Measurements from ENCODE around the gene TENM4.

The TENM4 gene

DNA sequence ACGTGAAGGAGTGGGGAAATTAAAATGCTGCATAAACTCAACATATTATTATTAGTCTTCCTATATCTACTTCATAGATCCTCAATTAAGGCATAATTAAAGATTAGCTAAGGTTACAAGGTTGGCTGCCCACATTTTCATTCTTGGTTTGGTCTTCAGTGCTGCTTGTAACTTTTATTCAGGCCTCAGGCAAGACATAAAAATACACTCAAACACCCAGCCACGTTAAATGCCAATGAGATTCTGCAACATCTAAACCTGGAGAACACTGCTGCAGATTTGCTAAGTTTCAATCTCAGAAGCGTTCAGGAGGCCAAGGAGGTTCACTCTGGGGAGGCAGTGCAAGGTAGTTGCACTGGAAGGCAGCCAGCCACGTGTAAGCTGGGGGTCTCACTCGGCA lies 507.5 kb downstream of the TENM4 start:
- POLR2A ChIA-PET, result no interaction called here
- no peak for TF ChIP-seq CTCF (IDR thresholded peaks at IDR 0.05; ENCODE audit: control extremely low read depth, extremely low read depth, low read depth, missing control alignments)
- CTCF ChIA-PET, result no interaction called here
- no peak for DNase-seq (ENCODE audit: extremely low spot score)

DNA sequence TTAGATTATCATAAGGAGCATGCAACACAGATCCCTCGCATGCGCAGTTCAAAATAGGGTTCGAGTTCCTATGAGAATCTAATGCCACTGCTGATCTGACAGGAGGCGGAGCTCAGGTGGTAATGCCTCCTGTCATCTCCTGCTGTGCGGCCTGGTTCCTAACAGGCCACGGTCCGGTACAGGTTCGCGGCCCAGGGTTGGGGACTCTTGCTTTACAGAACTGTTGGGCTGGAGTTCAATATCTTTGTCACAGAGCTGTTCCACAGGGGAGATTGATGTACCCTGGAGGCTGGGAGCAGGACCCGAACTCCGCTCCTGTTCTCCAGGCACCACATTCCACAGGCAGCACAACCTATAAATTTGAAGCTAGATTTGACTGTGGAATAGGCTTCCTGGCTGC lies 508.1 kb downstream of the TENM4 start:
- no peak for DNase-seq (ENCODE audit: extremely low spot score)
- POLR2A ChIA-PET, result no interaction called here
- no peak for TF ChIP-seq CTCF (IDR thresholded peaks at IDR 0.05; ENCODE audit: control extremely low read depth, extremely low read depth, low read depth, missing control alignments)
- CTCF ChIA-PET, result no interaction called here

DNA sequence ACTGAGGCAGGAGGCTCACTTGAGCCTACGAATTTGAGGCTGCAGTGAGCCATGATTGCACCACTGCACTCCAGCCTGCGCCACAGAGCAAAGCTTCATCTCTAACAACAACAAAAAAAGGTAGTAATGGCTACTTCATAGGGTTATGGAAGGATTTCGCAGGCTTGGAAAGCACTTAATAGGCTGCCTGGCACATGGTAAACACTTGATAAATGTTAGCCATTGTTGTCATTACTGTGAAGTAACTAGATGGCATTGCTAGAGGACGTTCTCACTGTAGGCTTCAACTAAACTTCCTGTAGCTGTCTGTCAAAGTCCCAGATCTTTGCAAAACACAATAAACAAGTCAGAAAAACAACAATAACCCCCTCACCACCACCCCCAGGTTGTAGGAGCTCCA lies 508.9 kb downstream of the TENM4 start:
- ChIA-PET CTCF (no interaction called here), POLR2A (no interaction called here)
- no peak for DNase-seq (ENCODE audit: extremely low spot score)
- no peak for TF ChIP-seq CTCF (IDR thresholded peaks at IDR 0.05; ENCODE audit: control extremely low read depth, extremely low read depth, low read depth, missing control alignments)

- CTCF ChIA-PET, result interaction anchor here (1.7 kb wide), 1 partner anchor 12 kb away, joined by 6 read pairs; no protein-coding TSS in a partner anchor
- no peak for DNase-seq (ENCODE audit: extremely low spot score)
- no peak for TF ChIP-seq CTCF (IDR thresholded peaks at IDR 0.05; ENCODE audit: control extremely low read depth, extremely low read depth, low read depth, missing control alignments)
- POLR2A ChIA-PET, result no interaction called here
Measured at GRCh38 chr11:78930810-78931523, 509.9 kb downstream of the TENM4 start.

DNA sequence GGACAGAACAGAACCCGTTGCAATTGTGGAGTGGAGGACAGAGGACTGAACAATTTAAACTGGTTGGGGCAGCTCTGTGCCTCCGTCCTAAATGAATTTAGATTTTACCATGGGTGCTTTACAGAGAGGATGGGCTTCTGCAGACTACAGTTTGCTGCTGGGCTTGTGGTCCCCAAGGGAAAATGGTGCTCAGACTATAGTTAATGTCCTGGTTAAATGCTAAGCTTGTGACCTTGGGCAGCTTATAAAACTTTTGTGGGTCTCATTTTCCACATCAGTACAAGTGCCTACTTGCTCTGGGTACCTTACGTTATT lies 511.0 kb downstream of the TENM4 start:
- ChIA-PET POLR2A (no interaction called here), CTCF (interaction anchor here (1.7 kb wide), 1 partner anchor 11 kb away, joined by 6 read pairs; no protein-coding TSS in a partner anchor)
- no peak for TF ChIP-seq CTCF (IDR thresholded peaks at IDR 0.05; ENCODE audit: control extremely low read depth, extremely low read depth, low read depth, missing control alignments)
- DNase-seq (ENCODE audit: extremely low spot score), result no peak

DNA sequence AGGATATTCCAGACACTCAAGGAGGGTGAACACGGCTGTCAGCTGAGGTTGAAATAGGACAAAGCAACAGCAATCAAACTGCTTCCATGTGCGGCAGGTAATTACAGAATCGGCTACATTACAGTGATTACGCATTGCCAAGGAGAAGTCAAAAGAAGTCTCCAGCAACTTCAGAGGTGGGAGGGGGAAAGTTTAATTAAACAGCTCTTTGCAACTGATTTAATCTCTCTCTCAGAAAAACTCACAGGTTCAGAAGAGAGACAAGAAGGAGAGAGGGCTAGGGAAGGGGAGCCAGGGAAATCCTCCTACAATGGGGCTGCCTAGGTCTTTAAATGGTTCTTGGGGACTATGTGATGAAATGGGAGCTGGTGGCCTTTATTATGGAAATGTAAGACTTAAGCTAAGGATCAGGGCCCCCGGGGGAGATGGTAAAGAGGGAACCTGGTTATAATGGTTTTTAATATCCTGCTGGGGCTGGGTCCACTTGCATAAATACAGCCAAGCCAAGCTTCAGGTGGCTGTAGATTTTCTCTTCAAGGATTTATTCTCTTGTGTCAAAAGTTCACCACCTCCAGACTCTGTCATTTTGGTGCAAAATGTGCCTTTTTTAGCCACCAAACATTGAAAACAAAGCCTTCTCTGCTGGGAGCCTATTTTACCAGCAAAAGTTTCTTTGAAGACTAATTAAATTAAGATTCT lies 511.5 kb downstream of the TENM4 start:
- DNase-seq (ENCODE audit: extremely low spot score), result no peak
- POLR2A ChIA-PET, result no interaction called here
- no peak for TF ChIP-seq CTCF (IDR thresholded peaks at IDR 0.05; ENCODE audit: control extremely low read depth, extremely low read depth, low read depth, missing control alignments)
- CTCF ChIA-PET, result interaction anchor here (1.7 kb wide), 1 partner anchor 10 kb away, joined by 6 read pairs; no protein-coding TSS in a partner anchor
